Activated T-cell treated with anti-CD3 and anti-CD28 coated beads, Interleukin-2, amount 50 U/mL, for 72 hours (primary cell): ENCODE results near the gene ZNF468. TPM values are rescaled to one million over a fixed set of nuclear protein-coding genes. Genes with fewer than 3 reads are reported as not detected.
"Not testable (repeated sequence)": the region's sequence is repeated elsewhere in the genome, so short reads cannot be mapped to it uniquely, and the experiment has no call there.

Experiments
- ATAC-seq, 2 donors: fragments of 150-1000 bp; cut with Tn5 transposase; replicated peaks in 1 of 2; 2 replicates each; pipeline ENCODE4 v1.10.0; 2021; ENCODE audit warnings: moderate library complexity in 2 of 2, mild to moderate bottlenecking in 1 of 2
- DNase-seq, 2 donors: peaks; one replicate each; pipeline ENCODE4 v3.0.0; 2021 to 2022; ENCODE audit warnings: mixed read lengths in 1 of 2
- H3K27ac Mint-ChIP-seq: one replicate; pipeline ENCODE4 v1.8.0; 2022; ENCODE audit warnings: mild to moderate bottlenecking, moderate library complexity, mixed read lengths
- H3K27me3 Mint-ChIP-seq: one replicate; pipeline ENCODE4 v1.8.0; 2022; ENCODE audit warnings: low read depth, mixed read lengths
- H3K36me3 Mint-ChIP-seq, 2 donors: one replicate each; pipeline ENCODE4 v1.8.0; 2022; ENCODE audit warnings: mixed read lengths in 2 of 2, mild to moderate bottlenecking in 1 of 2; ENCODE audit not compliant: insufficient read depth in 2 of 2
- H3K4me1 Mint-ChIP-seq: one replicate; pipeline ENCODE4 v1.8.0; 2022; ENCODE audit warnings: low read depth, mixed read lengths
- H3K4me3 Mint-ChIP-seq, 2 donors: one replicate each; pipeline ENCODE4 v1.8.0; 2022; ENCODE audit warnings: mild to moderate bottlenecking in 2 of 2, mixed read lengths in 2 of 2, moderate library complexity in 2 of 2
- H3K9me3 Mint-ChIP-seq, 2 donors: one replicate each; pipeline ENCODE4 v1.8.0; 2022; ENCODE audit warnings: mixed read lengths in 2 of 2
- total RNA-seq, 2 donors: library from RNA; stranded (reverse); gene quantifications; one replicate each; pipeline ENCODE4 v1.2.3, GENCODE V29; 2022

ZNF468 gene
- total RNA-seq, 2 donors from 2014 or later = 11.3 to 16.2 TPM

DNA sequence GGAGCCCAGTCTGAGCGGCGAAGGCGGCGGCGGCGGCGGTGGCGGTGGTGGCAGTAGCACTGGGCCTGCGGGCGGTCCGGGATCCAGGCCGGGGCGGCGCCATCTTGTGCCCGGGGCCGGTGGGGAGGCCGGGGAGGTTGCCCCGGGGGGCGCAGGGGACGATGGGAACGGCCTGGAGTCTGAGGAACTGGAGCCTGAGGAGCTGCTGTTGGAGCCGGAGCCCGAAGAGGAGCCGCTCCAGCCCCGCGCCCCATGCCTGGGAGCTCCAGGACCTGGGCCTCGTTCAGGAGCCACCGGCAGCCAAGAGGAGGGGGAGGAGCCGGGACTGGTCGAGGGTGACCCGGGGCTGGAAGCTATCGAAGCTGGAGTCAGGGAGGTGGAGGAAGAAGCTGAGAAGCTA lies 47.6 kb downstream of the ZNF468 start:
- no peak overlapping the region for H3K27ac Mint-ChIP-seq
- H3K27me3 Mint-ChIP-seq = no peaks in the 10 kb centered on the region
- ATAC-seq (no peak), DNase-seq (no peak)
- no peak overlapping the region for H3K4me3 Mint-ChIP-seq
- H3K36me3 Mint-ChIP-seq = peaks cover 33 to 59% of the 10 kb centered on the region in 2 donors
- peaks cover 7 to 14% of the 10 kb centered on the region in 2 donors for H3K9me3 Mint-ChIP-seq
- no peaks in the 10 kb centered on the region for H3K4me1 Mint-ChIP-seq

DNA sequence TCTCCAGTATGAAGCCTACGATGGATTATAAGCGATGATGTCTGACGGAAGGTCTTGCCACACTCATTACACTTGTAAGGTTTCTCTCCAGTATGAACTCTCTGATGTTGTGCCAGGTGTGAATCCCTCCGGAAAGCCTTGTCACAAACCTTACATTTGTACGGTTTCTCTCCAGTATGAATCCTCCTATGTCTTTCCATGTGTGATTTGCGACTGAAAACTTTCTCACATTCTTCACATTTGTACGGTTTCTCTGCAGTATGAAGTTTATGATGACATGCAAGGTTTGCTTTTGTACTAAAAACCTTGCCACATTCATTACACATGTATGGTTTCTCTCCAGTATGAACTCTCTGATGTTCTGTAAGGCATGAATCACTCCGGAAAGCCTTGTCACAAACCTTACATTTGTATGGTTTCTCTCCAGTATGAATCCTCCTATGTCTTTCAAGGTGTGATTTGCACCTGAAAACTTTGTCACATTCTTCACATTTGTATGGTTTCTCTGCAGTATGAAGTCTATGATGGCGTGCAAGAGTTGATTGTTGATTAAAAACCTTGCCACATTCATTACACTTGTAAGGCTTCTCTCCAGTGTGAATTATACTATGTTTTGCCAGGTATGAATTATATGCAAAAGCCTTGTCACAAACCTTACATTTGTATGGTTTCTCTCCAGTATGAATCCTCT lies 57.3 kb downstream of the ZNF468 start:
- not testable (repeated sequence) for ATAC-seq, H3K27me3 Mint-ChIP-seq, H3K4me3 Mint-ChIP-seq, H3K4me1 Mint-ChIP-seq, H3K27ac Mint-ChIP-seq, DNase-seq
- Mint-ChIP-seq H3K36me3 (peaks cover 65 to 78% of the 10 kb centered on the region in 2 donors), H3K9me3 (peaks cover 18 to 43% of the 10 kb centered on the region in 2 donors)

DNA sequence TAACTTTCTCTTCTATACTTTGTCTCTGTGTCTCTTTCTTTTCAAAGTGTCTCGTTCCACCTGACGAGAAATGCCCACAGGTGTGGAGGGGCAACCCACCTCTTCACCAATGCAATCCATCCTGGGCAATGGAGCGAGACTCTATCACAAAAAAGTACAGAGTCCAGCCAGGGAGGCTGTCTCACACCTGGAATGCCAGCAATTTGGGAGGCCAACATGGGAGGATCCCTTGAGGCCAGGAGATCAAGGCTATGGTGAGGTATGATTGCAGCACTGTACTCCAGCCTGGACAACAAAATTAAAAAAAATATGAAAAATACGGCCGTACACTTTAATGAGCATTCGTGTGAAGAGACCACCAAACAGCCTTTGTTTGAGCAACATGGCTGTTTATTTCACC lies 68.0 kb downstream of the ZNF468 start:
- no peak for ATAC-seq
- no peak overlapping the region for H3K27ac Mint-ChIP-seq
- peaks cover 30% of the 10 kb centered on the region for H3K4me1 Mint-ChIP-seq
- no peak for DNase-seq
- H3K9me3 Mint-ChIP-seq = peaks cover 8 to 20% of the 10 kb centered on the region in 2 donors
- H3K27me3 Mint-ChIP-seq = no peaks in the 10 kb centered on the region
- no peak overlapping the region for H3K4me3 Mint-ChIP-seq
- peaks cover 19 to 30% of the 10 kb centered on the region in 2 donors for H3K36me3 Mint-ChIP-seq

Other genes with a start within 250 kb of the ZNF468 start
- gene ZNF83, start 219.3 kb downstream of the ZNF468 start, total RNA-seq = 10 to 100 TPM; 47.4 to 52.8 TPM
- gene ZNF611, start 122.6 kb downstream of the ZNF468 start, total RNA-seq = 10 to 100 TPM; 21.3 to 24.7 TPM
- 10 to 100 TPM; 14.1 to 20.9 TPM for gene ZNF600, start 70.8 kb downstream of the ZNF468 start, total RNA-seq
- gene ZNF28, start 36.0 kb downstream of the ZNF468 start, total RNA-seq = 10 to 100 TPM; 13.3 to 17.8 TPM
- 10 to 100 TPM in 1 of 2 donors, 1 to 10 TPM in 1; 9.9 to 13.0 TPM for gene ZNF320, start 40.0 kb upstream of the ZNF468 start, total RNA-seq
- 1 to 10 TPM; 5.9 to 8.0 TPM for gene ZNF888, start 65.8 kb upstream of the ZNF468 start, total RNA-seq
- 10 to 100 TPM; 12.0 to 16.2 TPM for gene ZNF816, start 105.3 kb upstream of the ZNF468 start, total RNA-seq
- not detected for gene ERVV-1, start 156.3 kb upstream of the ZNF468 start, total RNA-seq
- not detected for gene ERVV-2, start 187.1 kb upstream of the ZNF468 start, total RNA-seq
- gene ZNF160, start 245.8 kb upstream of the ZNF468 start, total RNA-seq = 10 to 100 TPM; 25.2 to 30.4 TPM